ENCODE data around the gene KIAA0513.

The KIAA0513 gene

GRCh38 chr16:85126705-85127378, 99.2 kb downstream of the KIAA0513 start:
- Histone ChIP-seq H3K4me1 (ENCODE audit: control insufficient read depth, insufficient read depth, low read length, unreplicated experiment) (peaks cover 36% of the 10 kb centered on the region), H2AFZ (ENCODE audit: low read length, unreplicated experiment) (peak overlapping the region; percentile 5)

GRCh38 chr16:85127379-85127723, 99.8 kb downstream of the KIAA0513 start:
- Histone ChIP-seq H3K4me3 (ENCODE audit: low read depth, low read length) (no peak overlapping the region), H3K27ac (ENCODE audit: low read depth, low read length) (no peak overlapping the region), H3K36me3 (ENCODE audit: insufficient read depth, low read length) (no peaks in the 10 kb centered on the region), H3K4me1 (ENCODE audit: control insufficient read depth, insufficient read depth, low read length, unreplicated experiment) (peaks cover 36% of the 10 kb centered on the region), H2AFZ (ENCODE audit: low read length, unreplicated experiment) (no peak overlapping the region), H3K79me2 (ENCODE audit: control insufficient read depth, insufficient read depth, low read length, unreplicated experiment) (no peaks in the 10 kb centered on the region), H3K27me3 (ENCODE audit: insufficient read depth, low read length) (no peaks in the 10 kb centered on the region)

More at GRCh38 chr16:85126705-85127378, 99.2 kb downstream of the KIAA0513 start:
- Histone ChIP-seq H3K36me3 (ENCODE audit: insufficient read depth, low read length) (no peaks in the 10 kb centered on the region), H3K27me3 (ENCODE audit: insufficient read depth, low read length) (no peaks in the 10 kb centered on the region), H3K4me3 (ENCODE audit: low read depth, low read length) (no peak overlapping the region), H3K79me2 (ENCODE audit: control insufficient read depth, insufficient read depth, low read length, unreplicated experiment) (no peaks in the 10 kb centered on the region), H3K27ac (ENCODE audit: low read depth, low read length) (peak overlapping the region; percentile 6; the same call in 1 of the 2 replicates)

GRCh38 chr16:85128079-85128837, 100.7 kb downstream of the KIAA0513 start:
- H3K4me1 ChIP-seq (ENCODE audit: control insufficient read depth, insufficient read depth, low read length, unreplicated experiment), result peaks cover 36% of the 10 kb centered on the region
- H3K27ac ChIP-seq (ENCODE audit: low read depth, low read length), result no peak overlapping the region
- no peak overlapping the region for H2AFZ ChIP-seq (ENCODE audit: low read length, unreplicated experiment)
- H3K36me3 ChIP-seq (ENCODE audit: insufficient read depth, low read length), result no peaks in the 10 kb centered on the region
- H3K27me3 ChIP-seq (ENCODE audit: insufficient read depth, low read length), result no peaks in the 10 kb centered on the region
- H3K79me2 ChIP-seq (ENCODE audit: control insufficient read depth, insufficient read depth, low read length, unreplicated experiment), result no peaks in the 10 kb centered on the region
- no peak overlapping the region for H3K4me3 ChIP-seq (ENCODE audit: low read depth, low read length)

GRCh38 chr16:85129876-85130704, 102.5 kb downstream of the KIAA0513 start:
- Histone ChIP-seq H3K36me3 (ENCODE audit: insufficient read depth, low read length) (no peaks in the 10 kb centered on the region), H3K4me1 (ENCODE audit: control insufficient read depth, insufficient read depth, low read length, unreplicated experiment) (peaks cover 22% of the 10 kb centered on the region), H3K4me3 (ENCODE audit: low read depth, low read length) (no peak overlapping the region), H3K27me3 (ENCODE audit: insufficient read depth, low read length) (no peaks in the 10 kb centered on the region), H2AFZ (ENCODE audit: low read length, unreplicated experiment) (peak overlapping the region; percentile 26), H3K79me2 (ENCODE audit: control insufficient read depth, insufficient read depth, low read length, unreplicated experiment) (no peaks in the 10 kb centered on the region), H3K27ac (ENCODE audit: low read depth, low read length) (no peak overlapping the region)

- no peak overlapping the region for H2AFZ ChIP-seq (ENCODE audit: low read length, unreplicated experiment)
- no peaks in the 10 kb centered on the region for H3K27me3 ChIP-seq (ENCODE audit: insufficient read depth, low read length)
- no peaks in the 10 kb centered on the region for H3K79me2 ChIP-seq (ENCODE audit: control insufficient read depth, insufficient read depth, low read length, unreplicated experiment)
- H3K4me1 ChIP-seq (ENCODE audit: control insufficient read depth, insufficient read depth, low read length, unreplicated experiment), result peaks cover 22% of the 10 kb centered on the region
- no peak overlapping the region for H3K27ac ChIP-seq (ENCODE audit: low read depth, low read length)
- H3K36me3 ChIP-seq (ENCODE audit: insufficient read depth, low read length), result no peaks in the 10 kb centered on the region
- H3K4me3 ChIP-seq (ENCODE audit: low read depth, low read length), result no peak overlapping the region
These were observed 103.1 kb downstream of the KIAA0513 start for GRCh38 chr16:85130705-85131028.

- no peaks in the 10 kb centered on the region for H3K79me2 ChIP-seq (ENCODE audit: control insufficient read depth, insufficient read depth, low read length, unreplicated experiment)
- no peak overlapping the region for H3K27ac ChIP-seq (ENCODE audit: low read depth, low read length)
- H3K4me3 ChIP-seq (ENCODE audit: low read depth, low read length), result no peak overlapping the region
- H3K4me1 ChIP-seq (ENCODE audit: control insufficient read depth, insufficient read depth, low read length, unreplicated experiment), result peaks cover 20% of the 10 kb centered on the region
- no peaks in the 10 kb centered on the region for H3K27me3 ChIP-seq (ENCODE audit: insufficient read depth, low read length)
- H2AFZ ChIP-seq (ENCODE audit: low read length, unreplicated experiment), result no peak overlapping the region
- no peaks in the 10 kb centered on the region for H3K36me3 ChIP-seq (ENCODE audit: insufficient read depth, low read length)
These were observed 105.1 kb downstream of the KIAA0513 start for GRCh38 chr16:85132456-85133289.

GRCh38 chr16:85133290-85133599, 105.7 kb downstream of the KIAA0513 start:
- Histone ChIP-seq H3K79me2 (ENCODE audit: control insufficient read depth, insufficient read depth, low read length, unreplicated experiment) (no peaks in the 10 kb centered on the region), H3K36me3 (ENCODE audit: insufficient read depth, low read length) (no peaks in the 10 kb centered on the region), H3K27ac (ENCODE audit: low read depth, low read length) (no peak overlapping the region), H3K27me3 (ENCODE audit: insufficient read depth, low read length) (no peaks in the 10 kb centered on the region), H3K4me3 (ENCODE audit: low read depth, low read length) (no peak overlapping the region), H3K4me1 (ENCODE audit: control insufficient read depth, insufficient read depth, low read length, unreplicated experiment) (peaks cover 24% of the 10 kb centered on the region), H2AFZ (ENCODE audit: low read length, unreplicated experiment) (no peak overlapping the region)

GRCh38 chr16:85134076-85134788, 106.6 kb downstream of the KIAA0513 start:
- H3K79me2 ChIP-seq (ENCODE audit: control insufficient read depth, insufficient read depth, low read length, unreplicated experiment), result no peaks in the 10 kb centered on the region
- no peaks in the 10 kb centered on the region for H3K36me3 ChIP-seq (ENCODE audit: insufficient read depth, low read length)
- H3K4me3 ChIP-seq (ENCODE audit: low read depth, low read length), result no peak overlapping the region
- peaks cover 24% of the 10 kb centered on the region for H3K4me1 ChIP-seq (ENCODE audit: control insufficient read depth, insufficient read depth, low read length, unreplicated experiment)
- H3K27me3 ChIP-seq (ENCODE audit: insufficient read depth, low read length), result no peaks in the 10 kb centered on the region
- no peak overlapping the region for H2AFZ ChIP-seq (ENCODE audit: low read length, unreplicated experiment)
- H3K27ac ChIP-seq (ENCODE audit: low read depth, low read length), result no peak overlapping the region

GRCh38 chr16:85134789-85135142, 107.2 kb downstream of the KIAA0513 start:
- Histone ChIP-seq H3K4me3 (ENCODE audit: low read depth, low read length) (no peak overlapping the region), H3K27me3 (ENCODE audit: insufficient read depth, low read length) (no peaks in the 10 kb centered on the region), H3K27ac (ENCODE audit: low read depth, low read length) (no peak overlapping the region), H3K79me2 (ENCODE audit: control insufficient read depth, insufficient read depth, low read length, unreplicated experiment) (no peaks in the 10 kb centered on the region), H3K36me3 (ENCODE audit: insufficient read depth, low read length) (no peaks in the 10 kb centered on the region), H3K4me1 (ENCODE audit: control insufficient read depth, insufficient read depth, low read length, unreplicated experiment) (peaks cover 23% of the 10 kb centered on the region), H2AFZ (ENCODE audit: low read length, unreplicated experiment) (no peak overlapping the region)

GRCh38 chr16:85136213-85136701, 108.7 kb downstream of the KIAA0513 start:
- no peaks in the 10 kb centered on the region for H3K79me2 ChIP-seq (ENCODE audit: control insufficient read depth, insufficient read depth, low read length, unreplicated experiment)
- H3K36me3 ChIP-seq (ENCODE audit: insufficient read depth, low read length), result no peaks in the 10 kb centered on the region
- H3K4me1 ChIP-seq (ENCODE audit: control insufficient read depth, insufficient read depth, low read length, unreplicated experiment), result peaks cover 13% of the 10 kb centered on the region
- no peak overlapping the region for H2AFZ ChIP-seq (ENCODE audit: low read length, unreplicated experiment)
- no peaks in the 10 kb centered on the region for H3K27me3 ChIP-seq (ENCODE audit: insufficient read depth, low read length)
- no peak overlapping the region for H3K4me3 ChIP-seq (ENCODE audit: low read depth, low read length)
- H3K27ac ChIP-seq (ENCODE audit: low read depth, low read length), result no peak overlapping the region

Measured in ACC112 (cell line).